Astrocyte of the spinal cord (primary cell): Measurements from ENCODE around the gene CHRNA9.
"Not testable (repeated sequence)": the region's sequence is repeated elsewhere in the genome, so short reads cannot be mapped to it uniquely, and the experiment has no call there.

Experiments used
- DNase-seq: peaks from one replicate; pipeline ENCODE4 v3.0.0; 2011; ENCODE audit warnings: low read depth, low spot score
- H3K4me3 ChIP-seq: 2 replicates; pipeline ENCODE4 v1.5.1; 2011; ENCODE audit warnings: low read depth, mild to moderate bottlenecking, low read length, moderate library complexity
- CTCF ChIP-seq: IDR thresholded peaks from 2 replicates; pipeline ENCODE4 v1.5.1; 2012; ENCODE audit warnings: low read depth, mild to moderate bottlenecking, low read length, inconsistent platforms
- in situ Hi-C: cut with HindIII; loops from 2 replicates; pipeline ENCODE4 v1.10.0; 2017; ENCODE audit warnings: low sequenced_read_pairs

CHRNA9 gene

GRCh38 chr4:40334591-40335524 is at the start of gene CHRNA9:
TSS of gene CHRNA9 (plus strand) at chr4:40335333. CDS start at chr4:40335468, 135 bp downstream.
- TF ChIP-seq CTCF = no peak
- no peak for DNase-seq
- H3K4me3 ChIP-seq = no peak within 1 kb of the TSS
- in situ Hi-C loops = no loop called here

- TF ChIP-seq CTCF = no peak
- in situ Hi-C loops = no loop called here
- H3K4me3 ChIP-seq = no peak overlapping the region
- no peak for DNase-seq
Measured at GRCh38 chr4:40285692-40286091, 49.4 kb upstream of the CHRNA9 start.

- no peak for DNase-seq
- TF ChIP-seq CTCF = no peak
- H3K4me3 ChIP-seq = no peak overlapping the region
- in situ Hi-C loops = no loop called here
Measured at GRCh38 chr4:40288566-40288965, 46.6 kb upstream of the CHRNA9 start.

GRCh38 chr4:40289366-40290188 is 45.6 kb upstream of the CHRNA9 start:
- H3K4me3 ChIP-seq = no peak overlapping the region
- DNase-seq = no peak
- in situ Hi-C loops = no loop called here
- no peak for TF ChIP-seq CTCF

- in situ Hi-C loops, H3K4me3 ChIP-seq, DNase-seq: not testable (repeated sequence)
Measured at GRCh38 chr4:40290611-40291186, 44.4 kb upstream of the CHRNA9 start.

GRCh38 chr4:40292313-40292759 is 42.8 kb upstream of the CHRNA9 start:
- in situ Hi-C loops = no loop called here
- no peak overlapping the region for H3K4me3 ChIP-seq
- DNase-seq = no peak
- no peak for TF ChIP-seq CTCF
